Subcutaneous adipose tissue (tissue), 4 donors: ENCODE results near the gene PLEKHA8. TPM values are rescaled to one million over a fixed set of nuclear protein-coding genes. Genes with fewer than 3 reads are reported as not detected.

Source experiments
- CTCF ChIP-seq: fragments of 450-650 bp; IDR thresholded peaks from one replicate; pipeline ENCODE4 v1.5.1; 2016; ENCODE audit warnings: low read depth, mild to moderate bottlenecking, control low read depth, antibody characterized with exemption, moderate library complexity
- total RNA-seq, 4 donors: library from RNA; depleted of rRNA; stranded (reverse); fragments of >200 nt; gene quantifications; one replicate each; pipeline ENCODE4 v1.1.0, GENCODE V29; 2016

Gene PLEKHA8
- total RNA-seq, 4 donors from 2014 or later: 7.8 to 13.9 (median 8.6) TPM

GRCh38 chr7:30022991-30023390, 5.2 kb upstream of the PLEKHA8 start:
- TF ChIP-seq CTCF: no peak

GRCh38 chr7:30023524-30023923, 4.7 kb upstream of the PLEKHA8 start:
- no peak for TF ChIP-seq CTCF

GRCh38 chr7:30026229-30027064, 1.8 kb upstream of the PLEKHA8 start, which contains the start of gene FKBP14:
Gene FKBP14 (minus strand): TSS chr7:30026702. CDS start chr7:30026508, 194 bp downstream.
- TF ChIP-seq CTCF: no peak

GRCh38 chr7:30027065-30027456, 1.2 kb upstream of the PLEKHA8 start:
- no peak for TF ChIP-seq CTCF

- no peak for TF ChIP-seq CTCF
Observed at GRCh38 chr7:30027740-30028215, 434 bp upstream of the PLEKHA8 start.

GRCh38 chr7:30028749-30029635, 780 bp downstream of the PLEKHA8 start:
- TF ChIP-seq CTCF: no peak

- no peak for TF ChIP-seq CTCF
Observed at GRCh38 chr7:30029696-30030095, 1.5 kb downstream of the PLEKHA8 start.
